K562 (cell line): ENCODE data around the gene TMEM121B. TPM values are rescaled to one million over a fixed set of nuclear protein-coding genes. Genes with fewer than 3 reads are reported as not detected.

Source experiments
- CHCHD3 ChIP-seq: fragments of 250-450 bp; sonication (Bioruptor Pico); IDR thresholded peaks from 2 replicates; pipeline ENCODE4 v2.1.2; 2022; ENCODE audit warnings: mild to moderate bottlenecking
- ETS1 ChIP-seq: conservative IDR thresholded peaks from 2 replicates; pipeline ENCODE4 v1.6.1; 2011; ENCODE audit warnings: low read depth, mild to moderate bottlenecking, low read length; ENCODE audit not compliant: control insufficient read depth
- HNRNPL ChIP-seq: fragments of 200-400 bp; formaldehyde crosslinking; IDR thresholded peaks from 2 replicates; pipeline ENCODE4 v1.6.1; 2017; ENCODE audit warnings: low read depth, mild to moderate bottlenecking, low read length
- JUND ChIP-seq, 2 experiments: IDR thresholded peaks; 2 replicates in 1 of 2; 3 replicates in 1 of 2; pipeline ENCODE4 v1.6.1; 2011; ENCODE audit warnings: borderline replicate concordance in 2 of 2, low read depth in 2 of 2, low read length in 2 of 2, improper control_type of control experiment in 1 of 2, missing biosample characterization in 1 of 2, missing genetic modification characterization in 1 of 2, missing genetic modification reagents in 1 of 2
- L3MBTL2 ChIP-seq: fragments of 450-650 bp; IDR thresholded peaks from 2 replicates; pipeline ENCODE4 v1.6.1; 2016; ENCODE audit warnings: mild to moderate bottlenecking, moderate library complexity
- MTA1 ChIP-seq: fragments of 450-650 bp; IDR thresholded peaks from 2 replicates; pipeline ENCODE4 v1.6.1; 2017; ENCODE audit warnings: borderline replicate concordance
- PREB ChIP-seq: sonication (generic); formaldehyde crosslinking; IDR thresholded peaks from 2 replicates; pipeline ENCODE4 v1.8.1; 2023; ENCODE audit warnings: mild to moderate bottlenecking, missing genetic modification reagents
- SAFB2 ChIP-seq: fragments of 200-400 bp; formaldehyde crosslinking; IDR thresholded peaks from 2 replicates; pipeline ENCODE4 v1.6.1; 2018; ENCODE audit warnings: borderline replicate concordance, low read length, low read depth, moderate library complexity; ENCODE audit not compliant: severe bottlenecking
- SAP30 ChIP-seq: fragments of 200-600 bp; sonication (generic); IDR thresholded peaks from 2 replicates; pipeline ENCODE4 v1.6.1; 2012; ENCODE audit warnings: borderline replicate concordance, low read depth, mild to moderate bottlenecking, moderate library complexity, low read length, control low read depth, inconsistent platforms; ENCODE audit not compliant: insufficient read depth, poor library complexity, severe bottlenecking
- SMC3 ChIP-seq: conservative IDR thresholded peaks from 2 replicates; pipeline ENCODE4 v1.6.1; 2011; ENCODE audit warnings: low read depth, low read length, improper control_type of control experiment; ENCODE audit not compliant: insufficient read depth
- SUPT5H ChIP-seq: fragments of 450-650 bp; IDR thresholded peaks from 2 replicates; pipeline ENCODE4 v1.6.1; 2016
- TEAD4 ChIP-seq, 2 experiments: sonication (generic) in 1 of 2; formaldehyde crosslinking in 1 of 2; IDR thresholded peaks; 2 replicates each; pipeline versions ENCODE4 v1.6.1 to v1.8.0; 2012 to 2022; ENCODE audit warnings: borderline replicate concordance in 1 of 2, inconsistent platforms in 1 of 2, low read length in 1 of 2, mild to moderate bottlenecking in 1 of 2, missing genetic modification reagents in 1 of 2
- ZBTB12 ChIP-seq: fragments of 250-450 bp; sonication (Bioruptor Pico); IDR thresholded peaks from 2 replicates; pipeline ENCODE4 v1.4.0; 2020
- ZC3H8 ChIP-seq: fragments of 450-650 bp; IDR thresholded peaks from 2 replicates; pipeline ENCODE4 v1.6.1; 2017
- ZNF140 ChIP-seq: fragments of 250-450 bp; sonication (Bioruptor Pico); IDR thresholded peaks from 2 replicates; pipeline ENCODE4 v1.8.0; 2021; ENCODE audit warnings: moderate library complexity, mild to moderate bottlenecking, inconsistent platforms
- polyA plus RNA-seq, 8 experiments: library from polyadenylated mRNA; depleted of rRNA in 4 of 8; stranded (reverse) in 5 of 8; unstranded in 3 of 8; fragments of >200 nt; fragmentation: Nextera tagmentation in 2 of 8; fragmentation: Illumina TruSeq in 1 of 8; extraction: Ambion mirVana in 2 of 8; extraction: Trizol in 1 of 8; gene quantifications; 2 replicates each; pipeline versions ENCODE4 v1.2.1 to v1.2.3, GENCODE V29; 2011 to 2014; ENCODE audit warnings: inconsistent platforms in 1 of 8, missing spikeins in 1 of 8
- total RNA-seq, 7 experiments: library from RNA; depleted of rRNA in 6 of 7; stranded (reverse); fragments of >200 nt in 6 of 7; fragmentation: Illumina TruSeq in 2 of 7; extraction: Trizol in 2 of 7; gene quantifications; 2 replicates each; pipeline versions ENCODE4 v1.2.1 to v1.2.3, GENCODE V29; 2011 to 2021; ENCODE audit warnings: low replicate concordance in 1 of 7
- TF ChIP-seq, protein P1 (sequence below): fragments of 450-650 bp; formaldehyde crosslinking; IDR thresholded peaks from 2 replicates; pipeline ENCODE4 v1.4.0; 2020; ENCODE audit warnings: mild to moderate bottlenecking, moderate library complexity
- TF ChIP-seq, protein P2 (sequence below): fragments of 250-450 bp; sonication (Bioruptor Pico); IDR thresholded peaks from 2 replicates; pipeline ENCODE4 v1.4.0; 2020; ENCODE audit warnings: mild to moderate bottlenecking, moderate library complexity
- TF ChIP-seq, protein P3 (sequence below): fragments of 250-450 bp; sonication (Bioruptor Pico); IDR thresholded peaks from 2 replicates; pipeline ENCODE4 v1.5.0; 2022; ENCODE audit warnings: mild to moderate bottlenecking

Gene TMEM121B
- total and polyA plus RNA-seq, 9 of the 15 experiments (the other 6 are each of a cell fraction or from before 2014, with no cell fraction given): 0.03 to 0.07 (median 0.03) TPM; not detected in 6

DNA sequence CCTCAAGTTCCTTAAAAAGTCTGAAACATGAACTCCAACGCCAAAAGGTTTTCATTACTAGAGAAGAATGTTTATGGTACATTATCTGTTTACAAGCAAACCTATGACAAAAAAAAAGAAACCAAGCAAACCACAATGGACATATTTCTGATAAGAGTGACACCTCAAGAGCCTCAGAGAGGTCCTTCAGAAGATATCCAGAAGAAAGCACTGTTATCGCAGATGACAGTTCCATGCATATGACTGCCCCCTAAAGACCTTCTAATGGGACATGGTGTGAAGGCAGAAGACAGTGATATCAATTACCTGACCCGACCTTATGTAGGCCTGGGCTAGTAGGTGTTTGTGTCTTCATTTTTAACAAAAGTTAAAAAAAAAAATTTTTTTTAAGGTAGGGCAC lies 34.8 kb upstream of the TMEM121B start (continued):
- TF ChIP-seq SUPT5H (no peak), MTA1 (no peak), L3MBTL2 (peak; percentile 52; the same call in 1 of the 2 replicates), HNRNPL (no peak), TEAD4 (IDR thresholded peaks at IDR 0.05; ENCODE audit: low read length) (peak; percentile 49; the same call in 1 of the 2 replicates), TEAD4 (CRISPR knock-in tag; IDR thresholded peaks at IDR 0.05; ENCODE audit: borderline replicate concordance) (no peak), SAP30 (no peak), ETS1 (no peak), CHCHD3 (CRISPR knock-in tag) (no peak), JUND (IDR thresholded peaks at IDR 0.05; ENCODE audit: borderline replicate concordance, low read depth, low read length) (no peak), JUND (tag; IDR thresholded peaks at IDR 0.05; ENCODE audit: borderline replicate concordance, low read depth, low read length) (peak; percentile 27; the same call in 1 of the 3 replicates), ZNF140 (CRISPR knock-in tag) (no peak), PREB (no peak), SMC3 (no peak), ZBTB12 (CRISPR knock-in tag) (no peak), SAFB2 (no peak), ZC3H8 (no peak)
- TF ChIP-seq, protein P1, sequence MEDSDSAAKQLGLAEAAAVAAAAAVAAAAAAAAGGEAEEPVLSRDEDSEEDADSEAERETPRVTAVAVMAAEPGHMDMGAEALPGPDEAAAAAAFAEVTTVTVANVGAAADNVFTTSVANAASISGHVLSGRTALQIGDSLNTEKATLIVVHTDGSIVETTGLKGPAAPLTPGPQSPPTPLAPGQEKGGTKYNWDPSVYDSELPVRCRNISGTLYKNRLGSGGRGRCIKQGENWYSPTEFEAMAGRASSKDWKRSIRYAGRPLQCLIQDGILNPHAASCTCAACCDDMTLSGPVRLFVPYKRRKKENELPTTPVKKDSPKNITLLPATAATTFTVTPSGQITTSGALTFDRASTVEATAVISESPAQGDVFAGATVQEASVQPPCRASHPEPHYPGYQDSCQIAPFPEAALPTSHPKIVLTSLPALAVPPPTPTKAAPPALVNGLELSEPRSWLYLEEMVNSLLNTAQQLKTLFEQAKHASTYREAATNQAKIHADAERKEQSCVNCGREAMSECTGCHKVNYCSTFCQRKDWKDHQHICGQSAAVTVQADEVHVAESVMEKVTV (CRISPR knock-in tag): no peak
- TF ChIP-seq, protein P2, sequence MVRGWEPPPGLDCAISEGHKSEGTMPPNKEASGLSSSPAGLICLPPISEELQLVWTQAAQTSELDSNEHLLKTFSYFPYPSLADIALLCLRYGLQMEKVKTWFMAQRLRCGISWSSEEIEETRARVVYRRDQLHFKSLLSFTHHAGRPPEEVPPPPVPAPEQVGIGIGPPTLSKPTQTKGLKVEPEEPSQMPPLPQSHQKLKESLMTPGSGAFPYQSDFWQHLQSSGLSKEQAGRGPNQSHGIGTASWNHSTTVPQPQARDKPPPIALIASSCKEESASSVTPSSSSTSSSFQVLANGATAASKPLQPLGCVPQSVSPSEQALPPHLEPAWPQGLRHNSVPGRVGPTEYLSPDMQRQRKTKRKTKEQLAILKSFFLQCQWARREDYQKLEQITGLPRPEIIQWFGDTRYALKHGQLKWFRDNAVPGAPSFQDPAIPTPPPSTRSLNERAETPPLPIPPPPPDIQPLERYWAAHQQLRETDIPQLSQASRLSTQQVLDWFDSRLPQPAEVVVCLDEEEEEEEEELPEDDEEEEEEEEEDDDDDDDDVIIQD (CRISPR knock-in tag): no peak
- TF ChIP-seq, protein P3, sequence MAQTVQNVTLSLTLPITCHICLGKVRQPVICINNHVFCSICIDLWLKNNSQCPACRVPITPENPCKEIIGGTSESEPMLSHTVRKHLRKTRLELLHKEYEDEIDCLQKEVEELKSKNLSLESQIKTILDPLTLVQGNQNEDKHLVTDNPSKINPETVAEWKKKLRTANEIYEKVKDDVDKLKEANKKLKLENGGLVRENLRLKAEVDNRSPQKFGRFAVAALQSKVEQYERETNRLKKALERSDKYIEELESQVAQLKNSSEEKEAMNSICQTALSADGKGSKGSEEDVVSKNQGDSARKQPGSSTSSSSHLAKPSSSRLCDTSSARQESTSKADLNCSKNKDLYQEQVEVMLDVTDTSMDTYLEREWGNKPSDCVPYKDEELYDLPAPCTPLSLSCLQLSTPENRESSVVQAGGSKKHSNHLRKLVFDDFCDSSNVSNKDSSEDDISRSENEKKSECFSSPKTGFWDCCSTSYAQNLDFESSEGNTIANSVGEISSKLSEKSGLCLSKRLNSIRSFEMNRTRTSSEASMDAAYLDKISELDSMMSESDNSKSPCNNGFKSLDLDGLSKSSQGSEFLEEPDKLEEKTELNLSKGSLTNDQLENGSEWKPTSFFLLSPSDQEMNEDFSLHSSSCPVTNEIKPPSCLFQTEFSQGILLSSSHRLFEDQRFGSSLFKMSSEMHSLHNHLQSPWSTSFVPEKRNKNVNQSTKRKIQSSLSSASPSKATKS: no peak
